Embryonic facial prominence (tissue), 1 donor: ENCODE results near the gene GIMD1.

Source experiments
- DNase-seq: peaks from one replicate; pipeline ENCODE4 v3.0.0-alpha.2; 2016; ENCODE audit errors: extremely low spot score

Gene GIMD1

DNA sequence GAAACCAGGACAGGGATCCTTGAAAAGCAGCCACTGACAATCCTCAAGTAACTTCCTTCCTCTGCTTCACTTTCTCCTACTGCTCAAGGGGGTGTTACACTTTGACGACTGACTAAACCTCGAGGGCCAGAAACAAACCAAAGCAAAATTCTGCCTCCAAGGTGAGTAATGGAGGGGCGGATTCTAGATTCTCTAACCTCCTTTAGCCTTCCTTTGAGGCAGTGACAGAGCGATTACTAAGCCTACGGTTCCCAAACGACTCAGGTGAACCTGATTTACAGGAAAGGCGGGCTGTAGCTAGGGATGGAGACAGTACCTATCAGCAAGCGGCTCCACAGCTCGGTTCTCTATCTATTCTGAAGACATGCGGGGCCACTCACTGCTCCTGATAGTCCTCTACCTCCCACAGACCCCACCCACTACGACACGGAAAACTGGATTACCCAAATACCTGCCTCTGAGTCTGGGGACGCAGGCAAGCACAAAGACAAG, 53.1 kb downstream of the GIMD1 start:
- peak; percentile 21 for DNase-seq

DNA sequence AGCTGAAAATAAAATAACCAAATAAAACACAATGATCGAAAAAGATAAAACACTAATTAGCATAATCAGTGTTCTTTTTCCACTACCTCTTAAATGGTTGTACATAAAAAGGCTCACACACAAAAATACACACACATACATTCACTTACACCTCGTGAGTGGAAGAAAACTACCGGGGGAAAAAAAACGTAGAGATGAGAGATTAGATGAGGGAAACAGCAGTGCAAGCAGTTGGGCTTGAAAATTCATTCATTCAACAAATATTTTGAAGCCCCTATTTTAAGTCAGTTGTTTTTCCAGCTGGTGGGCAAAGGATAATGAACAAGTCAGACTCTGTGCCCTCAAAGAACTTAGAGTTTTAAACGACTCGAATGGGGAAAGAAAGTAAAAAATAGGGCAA, 53.6 kb downstream of the GIMD1 start:
- DNase-seq, result no peak

DNA sequence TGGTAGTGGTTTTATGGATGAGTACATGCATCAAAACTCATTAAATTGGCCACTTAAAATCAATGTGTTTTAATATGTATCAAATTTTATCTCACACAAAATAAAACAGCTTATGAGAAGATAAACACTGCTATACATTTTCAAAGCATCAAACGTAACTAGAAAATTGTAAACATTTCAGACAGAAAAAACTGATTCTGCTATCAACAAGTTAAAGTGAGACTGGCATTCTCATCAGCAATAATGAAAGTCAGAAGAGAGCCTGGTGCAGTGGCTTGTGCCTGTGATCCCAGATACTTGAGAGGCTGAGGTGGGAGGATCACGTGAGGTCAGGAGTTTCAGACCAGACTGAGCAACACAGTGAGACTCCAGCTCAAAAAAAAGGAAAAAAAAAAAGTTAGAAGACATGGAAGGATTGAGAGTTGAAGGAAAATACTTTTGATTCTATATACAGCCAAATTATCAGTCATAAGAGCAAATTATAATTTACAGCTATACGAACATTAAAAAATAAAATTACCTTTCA, 55.5 kb downstream of the GIMD1 start:
- no peak for DNase-seq

DNA sequence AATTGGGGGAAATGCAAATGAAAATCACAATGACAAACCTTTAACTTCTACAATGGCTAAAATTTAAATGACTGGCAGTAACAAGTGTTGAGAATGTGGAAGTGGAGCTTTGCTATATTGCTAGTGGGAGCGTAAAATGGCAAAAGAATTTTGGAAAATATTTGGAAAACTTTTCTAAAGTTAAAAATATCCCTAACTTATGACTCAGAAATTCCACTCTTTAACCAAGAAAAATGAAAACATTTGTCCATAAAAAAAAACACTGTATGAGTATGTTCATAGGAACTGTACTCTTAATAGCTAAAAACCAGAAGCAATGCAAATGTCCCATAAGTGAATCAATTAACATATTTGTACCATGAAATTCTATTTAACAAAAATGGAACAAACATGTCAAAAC, 56.2 kb downstream of the GIMD1 start:
- peak; percentile 20 for DNase-seq
